ENCODE measurements around the gene RXRA. TPM values are rescaled to one million over a fixed set of nuclear protein-coding genes. Genes with fewer than 3 reads are reported as not detected.

The RXRA gene
- total and polyA plus RNA-seq, 2 donors (not counting 1 experiment from before 2014, with no cell fraction given) = 2.6 to 6.8 TPM

- Mint-ChIP-seq H3K27me3 (peaks cover 16% of the 10 kb centered on the region), H3K27ac (no peak overlapping the region), H3K4me1 (peaks cover 5% of the 10 kb centered on the region), H3K9me3 (ENCODE audit: insufficient read depth) (no peaks in the 10 kb centered on the region), H3K4me3 (no peak overlapping the region)
- no peaks in the 10 kb centered on the region for H3K79me2 ChIP-seq (ENCODE audit: control insufficient read depth, insufficient read depth, low read length)
- H3K27ac ChIP-seq (ENCODE audit: low read length in 2 of 2) = no peak overlapping the region
- POLR2A ChIA-PET = no interaction called here
- TF ChIP-seq EZH2 (IDR thresholded peaks at IDR 0.05; ENCODE audit: borderline replicate concordance, insufficient read depth, low read depth, low read length, poor library complexity, severe bottlenecking) = no peak
- TF ChIP-seq CTCF (IDR thresholded peaks at IDR 0.05) = no peak
- no peaks in the 10 kb centered on the region for H4K20me1 ChIP-seq (ENCODE audit: control insufficient read depth, insufficient read depth, low read length, poor library complexity, severe bottlenecking)
- no peak overlapping the region for H3K9ac ChIP-seq (ENCODE audit: low read length)
- H3K4me3 ChIP-seq (ENCODE audit: control extremely low read depth in 1 of 5, extremely low read depth in 1 of 5, insufficient read depth in 1 of 5, low read depth in 2 of 5, low read length in 4 of 5) = no peak overlapping the region
- H2AFZ ChIP-seq (ENCODE audit: insufficient read depth, low read depth, low read length, poor library complexity, severe bottlenecking) = no peak overlapping the region
- CTCF ChIA-PET = no interaction called here
- peaks cover 0 to 4% of the 10 kb centered on the region in 2 donors for H3K4me1 ChIP-seq (ENCODE audit: control insufficient read depth in 2 of 2, insufficient read depth in 2 of 2, low read length in 2 of 2)
- DNase-seq (no peak), ATAC-seq (ENCODE audit: low read depth) (no peak)
- H3K27me3 ChIP-seq (replicated peaks in 1 of 4; ENCODE audit: control extremely low read depth in 1 of 4, control insufficient read depth in 3 of 4, insufficient read depth in 4 of 4, low read length in 3 of 4) = peaks cover 0 to 14% (median 0%) of the 10 kb centered on the region in 4 experiments
- intact Hi-C loops (cut with micrococcal nuclease) = no loop called here
- H3K36me3 ChIP-seq (replicated peaks in 1 of 2; ENCODE audit: control extremely low read depth in 1 of 2, control insufficient read depth in 1 of 2, extremely low read depth in 1 of 2, insufficient read depth in 2 of 2, low read length in 1 of 2) = no peaks in the 10 kb centered on the region
- H3K4me2 ChIP-seq (replicated peaks; ENCODE audit: low read depth, low read length, poor library complexity, severe bottlenecking) = no peak overlapping the region
- H3K9me3 ChIP-seq (ENCODE audit: control extremely low read depth in 1 of 3, control insufficient read depth in 2 of 3, insufficient read depth in 1 of 3, low read length in 2 of 3) = no peaks in the 10 kb centered on the region
- WGBS (ENCODE audit: insufficient coverage) = 97% methylated on average over 10 of the region's 13 CpGs
Observed at GRCh38 chr9:134436911-134437310, 110.7 kb downstream of the RXRA start.

GRCh38 chr9:134437403-134438194 is 111.3 kb downstream of the RXRA start:
- TF ChIP-seq EZH2 (IDR thresholded peaks at IDR 0.05; ENCODE audit: borderline replicate concordance, insufficient read depth, low read depth, low read length, poor library complexity, severe bottlenecking) = no peak
- no peak for TF ChIP-seq CTCF (IDR thresholded peaks at IDR 0.05)
- Histone ChIP-seq H3K36me3 (replicated peaks in 1 of 2; ENCODE audit: control extremely low read depth in 1 of 2, control insufficient read depth in 1 of 2, extremely low read depth in 1 of 2, insufficient read depth in 2 of 2, low read length in 1 of 2) (no peaks in the 10 kb centered on the region), H3K27ac (ENCODE audit: low read length in 2 of 2) (no peak overlapping the region), H2AFZ (ENCODE audit: insufficient read depth, low read depth, low read length, poor library complexity, severe bottlenecking) (no peak overlapping the region), H4K20me1 (ENCODE audit: control insufficient read depth, insufficient read depth, low read length, poor library complexity, severe bottlenecking) (no peaks in the 10 kb centered on the region), H3K79me2 (ENCODE audit: control insufficient read depth, insufficient read depth, low read length) (no peaks in the 10 kb centered on the region), H3K4me3 (ENCODE audit: control extremely low read depth in 1 of 5, extremely low read depth in 1 of 5, insufficient read depth in 1 of 5, low read depth in 2 of 5, low read length in 4 of 5) (no peak overlapping the region), H3K4me1 (ENCODE audit: control insufficient read depth in 2 of 2, insufficient read depth in 2 of 2, low read length in 2 of 2) (peaks cover 7 to 10% of the 10 kb centered on the region in 2 donors), H3K4me2 (replicated peaks; ENCODE audit: low read depth, low read length, poor library complexity, severe bottlenecking) (no peak overlapping the region), H3K9ac (ENCODE audit: low read length) (no peak overlapping the region), H3K27me3 (replicated peaks in 1 of 4; ENCODE audit: control extremely low read depth in 1 of 4, control insufficient read depth in 3 of 4, insufficient read depth in 4 of 4, low read length in 3 of 4) (peaks cover 0 to 21% (median 1%) of the 10 kb centered on the region in 4 experiments), H3K9me3 (ENCODE audit: control extremely low read depth in 1 of 3, control insufficient read depth in 2 of 3, insufficient read depth in 1 of 3, low read length in 2 of 3) (peaks cover 0 to 3% (median 0%) of the 10 kb centered on the region in 3 donors)
- intact Hi-C loops (cut with micrococcal nuclease) = no loop called here
- H3K4me3 Mint-ChIP-seq = no peak overlapping the region
- POLR2A ChIA-PET = no interaction called here
- H3K4me1 Mint-ChIP-seq = peaks cover 5% of the 10 kb centered on the region
- peaks cover 16% of the 10 kb centered on the region for H3K27me3 Mint-ChIP-seq
- no peak for ATAC-seq (ENCODE audit: low read depth)
- H3K27ac Mint-ChIP-seq = no peak overlapping the region
- CTCF ChIA-PET = interaction anchor here (1.9 kb wide), 1 partner anchor 263 kb away, joined by 6 read pairs; no protein-coding TSS in a partner anchor
- no peak for DNase-seq
- H3K9me3 Mint-ChIP-seq (ENCODE audit: insufficient read depth) = no peaks in the 10 kb centered on the region
- 93% methylated on average over 28 of the region's 31 CpGs for WGBS (ENCODE audit: insufficient coverage)
